UCSD-AML1 (cell line): ENCODE results near the gene STH.
"Not testable (repeated sequence)": the region's sequence is repeated elsewhere in the genome, so short reads cannot be mapped to it uniquely, and the experiment has no call there.

ENCODE experiments used
- DNase-seq: peaks from one replicate; lab custom pipeline; 2025; ENCODE audit not compliant: unreplicated experiment; lab: John Stamatoyannopoulos, UW

STH gene

GRCh38 chr17:45998987-45999899 lies at the start of gene STH:
Gene STH, plus strand, starts transcription at chr17:45999250. Its CDS starts 30 bp downstream, at chr17:45999280.
- DNase-seq = no peak

GRCh38 chr17:45949755-45950320 lies 49.2 kb upstream of the STH start:
- DNase-seq = no peak

GRCh38 chr17:45950888-45951287 lies 48.2 kb upstream of the STH start:
- no peak for DNase-seq

GRCh38 chr17:45951403-45951802 lies 47.6 kb upstream of the STH start:
- no peak for DNase-seq

- DNase-seq = no peak
Measured at GRCh38 chr17:45951941-45952340, 47.1 kb upstream of the STH start.

- DNase-seq = no peak
Measured at GRCh38 chr17:45952814-45953320, 46.2 kb upstream of the STH start.

GRCh38 chr17:45953561-45953960 lies 45.5 kb upstream of the STH start:
- DNase-seq = no peak

- no peak for DNase-seq
Measured at GRCh38 chr17:45954914-45955313, 44.1 kb upstream of the STH start.

- DNase-seq = no peak
Measured at GRCh38 chr17:45955326-45955725, 43.7 kb upstream of the STH start.

- DNase-seq = no peak
Measured at GRCh38 chr17:45956090-45956489, 43.0 kb upstream of the STH start.

GRCh38 chr17:45956746-45957145 lies 42.3 kb upstream of the STH start:
- not testable (repeated sequence) for DNase-seq

- no peak for DNase-seq
Measured at GRCh38 chr17:45958307-45958706, 40.7 kb upstream of the STH start.

- DNase-seq = no peak
Measured at GRCh38 chr17:45958994-45959665, 39.9 kb upstream of the STH start.

- no peak for DNase-seq
Measured at GRCh38 chr17:45960311-45960710, 38.7 kb upstream of the STH start.

GRCh38 chr17:45961206-45961605 lies 37.8 kb upstream of the STH start:
- DNase-seq = no peak

GRCh38 chr17:45962221-45962972 lies 36.7 kb upstream of the STH start:
- no peak for DNase-seq

GRCh38 chr17:45963283-45963682 lies 35.8 kb upstream of the STH start:
- no peak for DNase-seq

GRCh38 chr17:45963889-45964288 lies 35.2 kb upstream of the STH start:
- DNase-seq = no peak

GRCh38 chr17:45964634-45965033 lies 34.4 kb upstream of the STH start:
- no peak for DNase-seq

GRCh38 chr17:45965812-45966211 lies 33.2 kb upstream of the STH start:
- DNase-seq = no peak
